T1000 (cell line): ENCODE measurements around the gene GPATCH3.
"Not testable (repeated sequence)": the region's sequence is repeated elsewhere in the genome, so short reads cannot be mapped to it uniquely, and the experiment has no call there.

Source experiments
- DNase-seq: peaks from one replicate; lab custom pipeline; 2025; ENCODE audit warnings: mixed read lengths; lab: John Stamatoyannopoulos, UW

Gene GPATCH3

DNA sequence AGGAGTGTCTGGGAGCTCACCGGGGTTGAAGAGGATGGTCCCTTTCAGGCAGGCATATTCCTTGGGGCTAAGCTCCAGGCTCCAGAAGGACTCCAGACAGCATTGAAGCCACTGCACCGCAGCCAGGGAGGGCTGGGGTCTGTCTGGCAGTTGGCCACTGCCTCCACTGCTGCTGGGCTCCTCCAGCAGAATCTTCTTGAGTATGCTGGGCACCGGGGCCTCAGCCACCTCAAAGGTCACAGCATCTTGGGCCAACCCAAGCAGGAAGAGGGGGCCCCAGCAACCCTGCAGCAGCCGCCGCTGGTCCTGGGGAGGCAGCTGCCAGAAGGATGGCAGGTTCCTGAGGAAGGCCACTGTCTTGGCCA, 13.1 kb upstream of the GPATCH3 start:
- no peak for DNase-seq

DNA sequence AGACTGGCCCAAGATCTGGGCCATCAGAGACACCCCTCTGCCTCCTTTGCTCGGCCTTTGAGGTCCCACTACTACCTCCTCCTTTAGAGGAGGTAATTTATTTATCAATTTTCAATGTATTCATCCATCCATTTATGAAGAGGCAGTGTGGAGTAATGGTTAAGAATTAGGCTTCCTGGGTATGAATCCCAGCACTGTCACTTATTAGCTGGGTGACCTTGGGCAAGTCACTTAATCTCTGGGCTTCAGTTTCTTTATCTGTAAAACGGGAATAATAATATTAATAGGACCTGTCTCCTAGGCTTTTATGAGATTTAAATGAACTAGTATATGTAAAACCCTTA, 11.9 kb upstream of the GPATCH3 start:
- no peak for DNase-seq

DNA sequence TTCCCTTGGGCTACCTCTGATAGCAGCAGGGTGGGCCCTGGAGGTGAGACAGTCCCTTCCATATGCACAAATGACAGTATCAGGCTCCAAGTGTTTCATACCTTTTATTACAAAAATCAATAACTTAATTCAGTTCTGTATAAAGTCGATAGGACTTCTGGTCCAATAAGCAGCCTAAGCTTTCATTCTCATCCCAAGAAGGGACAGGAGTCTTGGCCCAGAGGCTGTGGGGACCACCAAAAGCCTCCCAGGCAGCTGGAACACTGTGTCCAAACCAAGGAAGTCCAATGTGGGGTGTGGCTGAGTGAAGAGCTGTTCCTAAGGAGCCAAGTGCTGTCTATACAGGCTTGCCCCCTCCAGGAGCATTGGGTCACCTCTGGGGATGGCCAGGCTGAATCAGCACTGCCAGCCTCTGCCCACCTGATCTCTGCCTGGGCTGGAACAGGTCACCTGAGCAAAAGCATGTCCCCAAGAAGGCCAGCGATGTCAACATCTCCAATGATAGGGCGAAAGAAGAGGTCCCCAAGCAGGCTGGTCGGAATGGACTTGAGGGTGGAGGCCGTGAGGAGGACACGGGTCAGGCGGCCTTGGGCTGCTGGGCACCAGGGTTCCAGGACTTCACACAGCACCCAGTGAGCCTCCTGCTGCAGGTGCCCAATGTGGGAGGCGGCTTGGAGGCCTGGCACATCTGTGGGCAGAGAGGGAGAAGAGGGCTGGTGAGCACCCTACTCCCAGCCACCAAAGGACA, 11.3 kb upstream of the GPATCH3 start:
- DNase-seq: no peak

DNA sequence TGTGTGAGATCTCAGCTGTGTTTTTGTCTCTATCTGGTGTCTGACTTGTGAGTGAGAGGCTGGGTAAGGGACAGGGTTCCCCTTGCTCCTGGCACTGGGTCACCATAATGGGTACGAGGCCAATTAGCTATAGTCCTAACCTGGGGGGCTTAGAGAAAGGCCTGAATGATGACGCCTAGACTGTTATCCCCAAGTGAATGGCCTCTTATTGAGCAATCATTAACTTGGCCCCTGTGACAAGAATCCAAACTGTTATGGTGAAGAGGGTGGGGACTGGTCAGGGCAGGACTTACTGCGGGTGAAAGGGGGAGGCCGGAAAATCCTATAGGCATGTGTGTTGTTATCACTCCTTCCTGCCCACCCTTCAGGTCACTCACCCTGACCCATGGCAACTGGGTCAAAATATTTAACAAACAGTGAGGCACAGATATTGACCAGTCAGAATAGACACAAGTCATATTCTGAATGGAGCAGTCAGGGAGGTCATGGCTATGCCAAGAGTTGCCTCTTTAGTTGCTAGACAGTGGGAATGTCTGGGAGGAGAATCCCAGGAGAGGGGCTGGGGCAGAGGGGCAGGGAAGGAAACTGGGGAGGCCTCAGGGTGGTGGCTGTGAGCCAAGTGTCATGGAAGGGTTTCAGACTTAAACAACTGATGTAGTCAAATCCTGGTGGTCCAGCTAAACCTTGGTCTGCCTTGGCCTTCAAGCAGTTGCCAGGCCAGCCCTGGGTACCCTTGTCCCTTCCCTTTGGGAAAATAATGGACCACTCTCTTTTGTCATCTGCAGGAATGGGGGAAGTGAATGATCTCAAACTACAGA, 10.3 kb upstream of the GPATCH3 start:
- DNase-seq: no peak

DNA sequence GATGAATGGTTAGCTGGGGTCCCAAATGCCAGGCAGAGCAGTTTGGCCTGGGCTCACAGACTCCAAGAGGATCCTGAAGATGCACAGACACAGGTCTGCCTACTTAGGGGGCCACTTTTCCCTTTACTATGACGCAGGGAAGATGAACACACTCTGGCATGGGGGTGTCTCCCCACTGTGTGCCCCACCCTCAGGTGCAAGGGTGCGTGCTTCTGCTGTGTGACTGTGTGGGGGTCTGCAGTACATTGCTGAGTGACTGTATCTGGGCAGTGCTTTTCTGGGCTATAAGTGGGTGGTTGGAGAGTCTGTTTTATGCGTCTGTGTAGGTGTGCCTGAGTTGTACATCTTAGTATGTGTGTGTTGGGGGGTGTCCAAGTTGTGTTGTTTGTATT, 9.7 kb upstream of the GPATCH3 start:
- no peak for DNase-seq

DNA sequence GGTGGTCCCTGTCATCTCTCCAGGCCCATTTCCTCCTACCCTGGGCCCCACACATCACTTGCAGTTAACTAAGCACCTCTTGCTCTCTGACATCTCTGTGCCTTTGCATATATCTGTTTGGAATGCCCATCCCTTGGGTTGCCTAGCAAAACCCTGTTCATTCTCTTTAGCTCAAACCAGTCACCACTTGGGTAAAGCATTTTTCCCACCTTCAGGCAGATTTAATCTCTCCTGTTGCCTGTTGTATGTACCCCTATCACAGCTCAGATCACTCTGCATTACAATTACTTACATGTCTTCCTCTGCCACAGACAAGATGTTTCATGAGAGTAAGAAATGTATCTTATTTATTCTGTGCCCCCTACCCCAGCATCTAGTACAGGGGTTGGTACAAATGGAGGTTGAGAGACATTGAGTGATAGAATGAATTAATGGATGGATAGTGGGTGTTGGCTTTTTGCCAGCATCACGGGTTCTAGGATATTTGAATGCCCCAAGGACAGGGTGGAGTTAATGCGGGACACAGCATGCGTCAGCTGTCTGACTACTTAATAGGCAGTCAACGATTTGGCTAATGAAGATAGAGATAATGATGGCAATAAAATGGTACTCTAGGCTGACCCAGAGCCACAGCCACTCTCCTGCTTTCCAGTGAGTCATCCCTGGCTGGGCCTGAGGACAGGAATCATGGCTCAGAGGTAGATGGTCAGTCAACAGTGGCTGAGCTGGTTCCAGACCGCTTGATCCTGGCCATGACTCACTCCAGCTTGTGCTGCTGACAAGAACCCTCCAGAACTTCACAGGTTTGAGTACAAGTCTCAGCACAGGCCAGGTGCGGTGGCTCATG, 7.0 kb upstream of the GPATCH3 start:
- DNase-seq: peak; percentile 77

DNA sequence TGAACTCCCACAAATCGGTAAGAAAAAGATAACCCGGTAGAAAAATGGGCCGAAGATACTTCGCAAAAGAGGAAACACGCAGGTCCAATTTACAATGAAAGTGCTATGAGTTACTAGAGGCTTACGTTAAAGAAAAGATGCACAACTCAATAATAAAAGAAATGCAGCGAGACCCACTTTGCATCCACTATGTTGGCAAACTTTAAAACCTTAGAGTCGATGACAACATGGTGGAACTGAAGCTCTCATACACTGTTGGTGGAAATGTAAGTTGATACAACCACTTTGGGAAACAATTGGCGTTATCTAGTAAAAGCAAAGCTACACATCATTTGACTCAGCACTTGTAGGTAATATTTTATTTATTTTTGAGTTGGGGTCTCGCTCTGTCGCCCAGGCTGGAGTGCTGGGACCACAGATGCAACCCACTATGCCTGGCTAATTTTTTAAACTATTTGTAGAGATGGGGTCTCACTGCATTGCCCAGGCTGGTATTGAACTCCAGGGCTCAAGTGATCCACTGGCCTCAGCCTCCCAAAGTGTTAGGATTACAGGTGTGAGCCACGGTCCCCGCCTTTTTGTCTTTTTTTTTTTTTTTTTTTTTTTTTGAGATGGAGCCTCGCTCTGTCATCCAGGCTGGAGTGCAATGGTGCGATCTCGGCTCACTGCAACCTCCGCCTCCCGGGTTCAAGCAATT, 696 bp upstream of the GPATCH3 start:
- DNase-seq: no peak

DNA sequence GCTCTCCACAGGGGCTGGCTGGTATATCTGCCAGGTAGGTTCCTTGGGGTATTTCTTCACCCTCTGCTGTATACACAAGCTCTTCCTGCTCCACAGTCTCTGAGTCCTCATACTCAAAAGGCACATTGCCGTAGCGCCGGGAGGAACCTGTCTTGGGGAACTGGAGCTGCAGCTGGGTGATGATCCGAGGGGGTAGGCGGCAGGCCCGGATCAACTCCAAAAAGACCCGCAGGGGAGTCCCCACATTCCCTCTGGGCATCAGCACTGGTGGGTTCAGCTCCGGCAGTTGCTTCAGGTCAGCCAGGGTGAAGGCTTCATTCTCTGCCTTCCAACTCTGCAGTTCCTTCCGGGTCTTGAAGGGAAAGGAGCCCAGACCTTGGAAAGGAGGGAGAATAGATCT, 2.9 kb downstream of the GPATCH3 start:
- no peak for DNase-seq

DNA sequence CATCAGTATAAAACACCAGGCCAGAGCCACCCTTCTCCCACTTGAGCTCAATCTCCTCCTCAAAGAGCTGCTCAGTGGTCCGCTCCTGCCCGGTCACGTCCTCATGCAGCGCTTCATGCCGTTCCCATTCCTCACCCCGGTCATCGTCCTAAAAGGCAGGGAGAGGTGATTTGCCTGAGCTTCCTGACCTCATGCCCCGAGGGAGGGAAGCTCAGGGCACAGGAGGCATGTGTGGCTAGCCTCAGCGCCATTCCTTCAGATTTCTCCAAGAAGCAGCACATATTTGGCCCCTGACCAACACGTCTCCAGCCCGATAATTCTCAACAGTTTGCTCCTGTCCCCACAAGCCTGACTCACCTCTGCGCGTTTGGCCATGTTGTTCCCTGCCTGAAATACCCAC, 6.0 kb downstream of the GPATCH3 start:
- no peak for DNase-seq

DNA sequence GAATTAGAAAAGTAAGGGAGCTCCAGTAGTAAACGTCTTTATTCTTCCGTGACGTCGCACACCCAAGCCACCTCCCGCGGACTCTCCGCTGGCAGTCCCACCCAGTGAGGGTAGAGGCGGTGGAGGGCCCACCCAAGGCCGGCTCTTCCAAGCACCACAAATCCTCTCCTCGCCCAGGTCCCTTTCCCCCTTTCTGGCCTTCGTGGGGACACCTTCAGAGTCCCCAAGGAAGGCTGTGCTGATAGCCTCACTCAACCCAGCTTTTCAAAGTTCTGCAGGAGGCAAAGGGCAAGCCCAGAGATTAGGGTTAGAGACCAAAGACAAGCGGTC, 9.8 kb downstream of the GPATCH3 start:
- no peak for DNase-seq

DNA sequence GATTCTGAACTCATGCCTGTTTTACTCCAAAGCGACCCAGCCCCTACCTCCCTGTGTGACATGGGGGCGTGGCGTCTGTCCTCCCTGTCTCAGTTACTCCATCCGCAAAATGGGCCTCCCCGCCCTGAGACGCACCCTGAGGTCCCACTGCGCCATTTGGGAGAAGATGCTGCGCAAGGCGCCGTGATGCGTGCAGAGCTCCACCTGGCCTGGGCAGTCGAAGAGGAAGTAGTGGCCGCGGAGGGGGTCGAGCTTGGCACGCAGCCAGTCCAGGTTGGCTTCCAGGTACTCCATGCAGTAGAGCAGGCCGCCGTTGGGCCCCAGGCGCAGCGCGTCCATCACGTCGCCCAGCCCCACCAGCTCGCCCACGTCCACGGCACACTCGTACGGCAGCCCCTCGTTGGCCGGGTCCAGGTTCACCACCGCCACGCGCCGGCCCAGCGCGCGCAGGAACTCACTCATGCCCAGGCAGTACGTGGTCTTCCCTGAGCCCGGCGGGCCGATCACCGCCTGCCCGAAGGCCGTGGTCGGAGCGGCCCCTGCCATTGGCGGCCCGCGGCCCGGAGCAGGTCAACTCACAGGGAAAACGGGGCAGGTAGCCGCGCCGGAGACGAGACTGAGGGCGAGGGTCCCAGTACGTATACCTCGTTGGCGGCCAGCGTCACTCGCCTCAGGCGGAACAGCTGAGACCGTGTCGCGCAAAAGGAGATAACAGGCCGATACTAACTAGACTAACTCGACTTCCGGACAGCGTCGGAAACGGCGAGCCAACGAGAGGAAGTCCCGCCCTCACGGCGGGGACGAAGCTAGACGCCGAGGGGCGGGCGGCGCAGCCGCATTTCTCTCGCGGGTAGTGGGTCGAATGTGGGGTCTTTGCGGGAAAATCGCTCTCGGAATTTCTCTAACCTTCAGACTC, 10.5 kb downstream of the GPATCH3 start, which contains the start of gene GPN2:
Gene GPN2, minus strand, starts transcription at position 733 of the 916 bp plus-strand sequence. Its CDS starts 187 bp downstream, at position 546.
- peak; percentile 40 for DNase-seq

DNA sequence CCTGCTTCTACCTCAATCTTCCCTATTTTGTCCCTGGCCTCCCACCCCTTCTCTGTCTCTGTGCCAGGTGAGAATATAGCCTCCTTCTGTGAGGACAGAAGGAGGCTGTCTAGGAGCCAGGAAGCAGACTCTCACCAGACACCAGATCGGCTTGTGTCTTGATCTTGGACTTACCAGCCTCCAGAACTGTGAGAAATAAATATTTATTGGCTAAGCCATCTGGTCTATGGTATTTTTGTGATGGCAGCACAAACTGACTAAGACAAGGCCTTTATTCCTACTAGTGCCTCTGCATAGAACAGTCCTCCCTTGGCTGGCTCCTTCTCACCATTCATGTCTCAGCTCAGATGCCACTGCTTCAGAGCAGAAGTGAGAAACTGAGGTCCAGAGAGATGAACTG, 12.0 kb downstream of the GPATCH3 start:
- no peak for DNase-seq

DNA sequence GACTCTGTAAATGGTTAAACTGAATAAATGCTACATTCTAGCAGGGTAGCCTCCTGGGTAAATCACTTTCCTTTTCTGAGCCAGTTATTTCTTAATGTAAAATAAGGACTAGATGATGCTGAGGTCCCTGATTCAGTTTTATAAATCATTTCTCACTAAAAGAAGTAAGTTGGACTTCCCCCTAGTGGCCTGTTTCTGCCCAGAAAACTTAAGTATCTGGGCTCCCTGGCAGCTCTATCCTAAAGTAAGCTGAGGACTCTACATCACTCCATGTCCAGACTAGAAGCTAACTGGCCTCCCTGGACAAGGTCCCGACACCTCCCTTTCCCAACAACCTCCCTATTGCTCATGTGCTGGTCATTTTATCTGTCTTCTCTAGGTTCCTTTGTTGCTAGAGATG, 13.1 kb downstream of the GPATCH3 start:
- DNase-seq: no peak

DNA sequence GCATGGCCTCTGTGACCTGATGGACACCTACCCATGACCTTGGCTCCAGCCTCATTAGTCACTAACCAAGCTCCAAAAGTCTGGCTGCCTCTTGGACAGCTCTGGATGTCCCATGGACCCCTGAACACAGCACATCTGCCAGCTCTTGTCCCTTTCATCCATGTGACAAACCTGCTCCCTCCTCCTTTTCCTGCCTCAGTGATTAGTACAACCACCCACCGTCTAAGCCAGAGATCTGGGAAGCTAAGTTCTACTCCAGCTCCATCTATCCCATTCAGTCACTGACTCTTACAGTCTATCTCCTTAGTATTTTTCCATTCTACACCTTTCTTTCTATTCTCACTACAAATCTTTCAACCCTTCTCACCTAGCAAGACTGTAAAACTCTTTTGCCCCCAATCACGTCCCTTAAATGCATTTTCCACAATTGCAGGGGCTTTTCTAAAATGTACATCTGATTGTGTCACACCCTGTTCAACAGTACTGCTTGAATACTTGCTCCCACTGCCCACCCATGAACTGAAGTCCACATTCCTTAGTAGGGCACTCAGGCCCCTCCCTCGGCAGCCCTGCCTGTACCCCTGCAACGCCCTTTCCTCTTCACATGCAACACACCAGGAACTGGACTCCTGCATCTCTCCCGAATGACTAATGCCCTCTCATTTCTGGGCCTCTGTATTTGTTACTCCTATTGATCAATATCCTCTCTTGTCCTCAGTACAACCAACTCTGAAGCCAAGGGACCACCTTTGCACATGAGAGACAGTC, 17.4 kb downstream of the GPATCH3 start:
- DNase-seq: no peak

DNA sequence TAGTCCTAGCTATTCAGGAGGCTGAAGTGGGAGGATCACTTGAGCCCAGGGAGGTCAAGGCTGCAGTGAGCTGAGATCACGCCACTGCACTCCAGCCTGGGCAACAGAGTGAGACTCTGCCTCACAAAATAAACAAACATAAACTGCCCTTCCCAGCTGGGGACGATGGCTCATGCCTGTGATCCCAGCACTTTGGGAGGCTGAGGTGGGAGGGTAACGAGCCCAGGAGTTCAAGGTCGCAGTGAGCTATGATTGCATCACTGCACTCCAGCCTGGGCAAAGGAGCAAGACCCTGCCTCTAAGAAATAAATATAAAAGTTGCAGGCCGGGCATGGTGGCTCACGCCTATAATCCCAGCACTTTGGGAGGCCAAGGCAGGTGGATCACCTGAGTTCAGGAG, 18.7 kb downstream of the GPATCH3 start:
- DNase-seq: not testable (repeated sequence)

DNA sequence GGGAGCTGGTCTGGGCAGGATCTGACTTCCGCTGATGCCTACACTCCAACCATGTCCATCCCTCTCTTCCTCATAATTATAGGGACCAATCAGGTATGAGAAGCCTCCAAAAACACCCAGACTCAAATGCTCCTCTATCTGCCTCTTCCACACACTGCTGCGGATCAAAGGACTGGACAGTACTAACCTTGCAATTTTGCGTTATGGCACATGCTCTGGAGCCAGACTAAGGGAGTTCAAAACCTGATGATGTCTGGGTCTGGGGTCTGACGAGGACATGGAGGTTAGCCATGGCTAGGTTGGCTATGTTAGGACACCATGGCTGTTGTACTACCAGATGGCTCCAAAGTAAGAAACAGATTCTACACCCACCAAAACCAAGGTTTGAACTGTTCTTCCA, 20.5 kb downstream of the GPATCH3 start:
- DNase-seq: no peak

DNA sequence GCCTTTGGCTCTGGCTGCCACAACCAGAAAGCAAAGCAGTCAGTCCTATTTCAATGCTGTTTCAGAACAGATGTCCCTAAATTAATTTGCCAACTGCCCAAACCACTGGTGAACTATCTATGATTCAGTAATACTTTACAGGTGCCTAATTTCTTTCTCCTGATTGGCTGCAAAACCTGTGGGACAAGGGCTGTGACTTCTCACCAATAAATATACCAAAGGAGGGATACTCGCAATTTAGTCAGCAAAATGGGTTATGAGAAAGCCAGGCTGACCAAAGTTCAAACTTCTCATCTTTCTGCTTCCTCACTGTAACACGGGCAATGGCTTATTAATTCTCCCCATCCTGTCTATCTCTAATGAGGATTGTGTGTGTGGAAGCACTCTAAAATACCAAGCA, 22.9 kb downstream of the GPATCH3 start:
- no peak for DNase-seq

DNA sequence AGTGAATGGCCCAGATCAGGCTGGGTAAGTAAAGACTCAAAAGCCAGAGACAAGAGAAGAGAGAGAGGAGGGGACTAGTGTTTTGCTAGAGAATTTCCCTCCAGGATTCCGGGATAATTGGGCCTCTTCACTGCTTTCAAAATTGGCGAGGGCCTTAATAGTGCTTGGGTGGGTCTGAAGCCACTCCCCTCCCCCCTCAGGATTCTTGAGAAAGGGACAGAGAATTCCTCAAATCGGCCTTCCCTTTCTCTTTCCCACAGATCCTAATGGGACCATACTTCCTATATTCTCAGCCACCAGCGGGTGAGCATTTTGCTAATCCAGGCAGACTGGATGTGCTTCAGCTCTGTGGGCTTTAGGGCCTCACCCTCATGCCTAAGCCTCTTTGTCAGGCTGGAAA, 25.4 kb downstream of the GPATCH3 start:
- DNase-seq: no peak

DNA sequence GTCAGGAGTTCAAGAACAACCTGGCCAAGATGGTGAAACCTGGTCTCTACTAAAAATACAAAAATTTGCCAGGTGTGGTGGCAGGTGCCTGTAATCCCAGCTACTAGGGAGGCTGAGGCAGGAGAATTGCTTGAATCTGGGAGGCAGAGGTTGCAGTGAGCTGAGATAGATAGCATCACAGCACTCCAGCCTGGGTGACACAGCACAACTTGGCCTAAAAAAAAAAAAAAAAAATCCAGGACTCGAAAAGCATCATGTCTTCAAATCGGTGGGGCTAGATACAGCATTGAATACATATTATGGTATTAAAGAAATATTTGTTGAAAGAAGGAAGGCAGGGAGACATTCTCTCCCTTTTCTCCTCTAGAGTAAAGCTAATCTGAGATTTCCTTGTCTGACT, 27.2 kb downstream of the GPATCH3 start:
- not testable (repeated sequence) for DNase-seq
